Inflammatory macrophage (primary cell): ENCODE data around the gene ALCAM.
"Not testable (repeated sequence)": the region's sequence is repeated elsewhere in the genome, so short reads cannot be mapped to it uniquely, and the experiment has no call there.

Experiments used
- DNase-seq, 2 donors: peaks; one replicate each; pipeline ENCODE4 v3.0.0-alpha.2; 2020 to 2022

ALCAM gene

GRCh38 chr3:105389759-105390158 lies 23.1 kb downstream of the ALCAM start:
- not testable (repeated sequence) for DNase-seq

- DNase-seq: not testable (repeated sequence)
Measured at GRCh38 chr3:105392598-105392997, 25.9 kb downstream of the ALCAM start.

GRCh38 chr3:105394177-105394576 lies 27.5 kb downstream of the ALCAM start:
- DNase-seq: peak in 1 of 2 donors; percentile 25

GRCh38 chr3:105397974-105398373 lies 31.3 kb downstream of the ALCAM start:
- no peak for DNase-seq

GRCh38 chr3:105398437-105398836 lies 31.7 kb downstream of the ALCAM start:
- no peak for DNase-seq

DNA sequence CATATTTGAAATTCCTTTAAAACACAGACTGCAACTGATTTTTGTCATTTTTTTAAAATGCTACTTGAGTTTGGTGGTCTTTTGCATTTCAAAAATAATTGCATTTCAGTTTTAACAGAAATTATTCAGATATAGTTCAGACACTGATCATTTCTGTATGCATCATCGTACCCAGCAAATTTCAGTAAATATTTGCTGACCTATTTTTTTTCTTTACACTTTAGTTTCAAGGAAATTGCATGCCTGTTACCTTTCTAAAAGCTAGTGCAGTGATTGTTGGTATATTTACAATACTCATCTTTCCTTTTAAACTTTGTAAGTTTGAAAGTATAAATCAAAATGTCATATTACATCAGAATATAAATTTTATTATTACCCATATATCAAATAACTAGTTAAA lies 32.4 kb downstream of the ALCAM start:
- no peak for DNase-seq

- no peak for DNase-seq
Measured at GRCh38 chr3:105399611-105400010, 32.9 kb downstream of the ALCAM start.

- DNase-seq: no peak
Measured at GRCh38 chr3:105401254-105401653, 34.5 kb downstream of the ALCAM start.

- DNase-seq: no peak
Measured at GRCh38 chr3:105401691-105402149, 35.0 kb downstream of the ALCAM start.

GRCh38 chr3:105402287-105402801 lies 35.6 kb downstream of the ALCAM start:
- no peak for DNase-seq

- not testable (repeated sequence) for DNase-seq
Measured at GRCh38 chr3:105403034-105403433, 36.3 kb downstream of the ALCAM start.

DNA sequence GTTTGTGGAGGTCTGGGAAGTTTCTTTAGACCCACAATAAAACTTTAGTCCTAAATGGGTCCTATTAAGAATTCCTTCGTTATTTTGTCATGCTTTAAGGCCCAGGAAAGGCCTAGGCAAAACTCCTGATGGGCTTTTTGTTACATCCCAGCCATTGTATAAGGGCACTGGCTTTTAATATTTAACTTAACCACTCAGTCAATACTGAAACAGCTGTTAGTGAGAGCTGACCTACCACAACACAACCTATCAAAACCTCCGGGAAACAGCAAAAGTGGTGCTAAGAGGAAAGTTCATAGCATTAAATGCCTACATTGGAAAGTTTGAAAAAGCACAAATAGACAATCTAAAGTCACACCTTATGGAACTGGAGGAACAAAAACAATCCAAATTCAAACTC lies 39.6 kb downstream of the ALCAM start:
- no peak for DNase-seq

- no peak for DNase-seq
Measured at GRCh38 chr3:105409364-105409763, 42.7 kb downstream of the ALCAM start.

GRCh38 chr3:105413343-105413887 lies 46.7 kb downstream of the ALCAM start:
- no peak for DNase-seq

DNA sequence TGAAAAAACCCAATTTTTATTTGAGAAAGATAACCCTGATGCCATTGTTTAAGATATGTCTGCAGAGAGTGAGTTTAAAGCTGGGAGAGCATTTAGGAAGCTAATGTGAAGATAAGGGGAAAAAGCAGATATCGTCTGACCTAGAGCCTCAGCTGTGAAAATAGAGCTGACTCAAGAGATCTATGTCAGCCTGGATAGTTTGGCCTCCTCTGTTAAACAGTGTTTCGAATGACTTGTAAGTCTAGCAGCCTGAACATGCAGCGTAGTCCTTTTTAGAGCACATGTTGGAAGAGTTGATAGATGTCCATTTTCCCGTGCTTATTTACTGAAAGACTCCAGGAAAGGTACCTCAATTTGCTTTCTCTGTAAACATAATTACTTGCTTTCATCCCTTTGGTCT lies 48.1 kb downstream of the ALCAM start:
- DNase-seq: no peak

DNA sequence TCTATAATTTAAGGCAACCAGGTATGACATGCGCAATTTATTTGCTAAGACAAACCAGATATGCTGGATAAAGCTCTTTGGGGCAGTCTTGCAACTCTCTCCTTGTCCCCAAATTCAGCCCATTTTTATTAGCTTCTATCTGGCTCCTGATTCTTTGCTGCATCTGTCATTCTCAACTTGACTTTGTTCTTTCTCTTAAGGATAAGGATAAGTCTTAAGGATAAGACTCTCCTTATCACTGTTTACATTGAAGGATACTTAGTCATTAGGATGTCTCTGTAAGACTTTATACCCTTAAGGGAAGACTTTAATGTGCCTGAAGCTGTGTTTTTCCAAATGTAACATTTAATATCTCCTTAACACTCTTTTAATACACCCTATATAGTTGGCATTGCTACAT lies 49.2 kb downstream of the ALCAM start:
- DNase-seq: no peak

- DNase-seq: no peak
Measured at GRCh38 chr3:105417525-105418289, 51.0 kb downstream of the ALCAM start.

- DNase-seq: no peak
Measured at GRCh38 chr3:105422645-105423044, 55.9 kb downstream of the ALCAM start.

GRCh38 chr3:105423397-105423796 lies 56.7 kb downstream of the ALCAM start:
- DNase-seq: no peak

DNA sequence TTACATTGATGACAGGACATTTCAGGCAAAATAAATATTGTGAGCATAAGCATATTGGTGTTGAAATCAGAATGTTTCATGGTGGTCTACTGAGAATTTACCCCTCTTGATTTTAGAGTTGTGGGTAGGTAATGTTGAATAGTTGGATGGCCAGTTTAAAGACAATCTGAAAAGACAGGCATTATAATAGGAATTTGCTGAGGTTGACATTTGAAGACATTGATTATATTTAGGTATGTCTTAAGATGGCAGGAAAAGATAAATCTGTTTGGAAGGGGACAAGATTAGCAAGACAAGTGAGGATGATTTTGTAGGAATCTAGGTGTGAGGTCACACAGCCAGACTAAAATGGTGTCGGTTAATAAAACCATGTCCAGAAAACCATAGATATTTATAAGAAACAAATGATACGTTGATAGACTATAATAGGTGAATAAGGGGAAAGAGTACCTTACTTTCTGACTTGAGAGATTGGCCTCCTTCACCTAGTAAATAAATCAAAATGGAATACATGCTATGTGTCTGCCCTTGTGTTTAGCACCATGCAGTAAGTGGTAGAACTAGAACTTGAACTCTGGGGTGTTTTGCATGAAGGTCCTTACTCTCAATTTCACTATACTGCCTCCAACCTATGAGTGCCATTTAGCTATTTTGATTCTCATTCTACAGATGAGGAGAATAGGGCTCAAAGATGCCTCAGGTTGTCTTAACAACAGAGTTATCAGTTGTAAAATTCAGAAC lies 57.9 kb downstream of the ALCAM start:
- DNase-seq: no peak

DNA sequence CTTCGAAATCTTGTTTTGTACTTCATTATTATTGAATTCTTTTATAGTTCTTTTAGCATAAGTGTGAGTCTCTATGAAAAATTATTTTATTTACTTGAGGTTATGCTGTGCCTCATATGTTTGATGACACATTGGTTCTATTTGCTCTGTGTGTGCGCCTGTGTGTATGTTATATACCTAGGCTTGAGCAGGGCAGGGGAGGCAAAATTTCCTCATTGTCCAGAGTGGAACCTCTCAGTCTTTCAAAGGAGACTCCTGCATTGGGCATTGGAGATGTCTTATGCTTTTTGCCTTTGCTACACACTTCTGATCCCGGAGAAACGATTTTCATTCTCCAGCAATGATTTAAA lies 58.4 kb downstream of the ALCAM start:
- DNase-seq: no peak

DNA sequence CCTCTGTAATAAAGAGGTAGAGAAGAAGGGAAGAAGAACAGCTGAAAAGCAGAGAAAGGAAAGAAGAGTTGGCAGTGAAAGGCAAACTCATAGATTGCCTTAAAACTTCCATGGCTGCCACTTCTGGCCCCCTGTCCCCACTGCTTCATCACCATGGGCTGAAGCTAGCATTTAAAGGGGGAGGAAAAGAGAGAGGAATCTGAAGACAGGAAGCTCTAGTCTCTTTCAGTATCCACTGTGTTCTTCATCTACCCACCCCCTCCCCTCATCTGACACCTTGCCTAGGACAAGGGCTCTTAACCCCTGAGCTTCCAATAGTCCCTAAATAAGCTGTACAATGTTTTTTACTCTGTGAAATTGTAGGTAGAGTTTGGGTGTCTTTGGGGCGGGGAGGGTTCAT lies 60.6 kb downstream of the ALCAM start:
- no peak for DNase-seq

- no peak for DNase-seq
Measured at GRCh38 chr3:105429034-105429762, 62.5 kb downstream of the ALCAM start.
